ENCODE data around the gene KRT86.

The KRT86 gene

GRCh38 chr12:52243259-52243855 is 31.1 kb upstream of the KRT86 start:
- TF ChIP-seq CTCF (IDR thresholded peaks at IDR 0.05; ENCODE audit: low read depth, low read length): no peak
- TF ChIP-seq EZH2phosphoT487 (IDR thresholded peaks at IDR 0.05; ENCODE audit: low read depth): no peak
- Histone ChIP-seq H4K20me1 (ENCODE audit: insufficient read depth, low read length) (no peaks in the 10 kb centered on the region), H3K4me3 (ENCODE audit: low read length) (peak overlapping the region; percentile 75), H3K4me1 (ENCODE audit: low read length) (peaks cover 49% of the 10 kb centered on the region), H3K36me3 (replicated peaks; ENCODE audit: low read depth, low read length) (no peaks in the 10 kb centered on the region), H2AFZ (ENCODE audit: low read depth, low read length) (peak overlapping the region; percentile 57), H3K27me3 (ENCODE audit: low read depth, low read length) (no peaks in the 10 kb centered on the region), H3K27ac (ENCODE audit: low read length) (peak overlapping the region; percentile 81), H3K79me2 (ENCODE audit: low read length) (no peaks in the 10 kb centered on the region), H3K4me2 (ENCODE audit: low read length) (peak overlapping the region; percentile 89), H3K9ac (ENCODE audit: low read length) (peak overlapping the region; percentile 84), H3K9me3 (ENCODE audit: insufficient read depth, low read length) (no peaks in the 10 kb centered on the region)

- Histone ChIP-seq H3K79me2 (ENCODE audit: low read length) (no peaks in the 10 kb centered on the region), H2AFZ (ENCODE audit: low read depth, low read length) (peak overlapping the region; percentile 57), H4K20me1 (ENCODE audit: insufficient read depth, low read length) (no peaks in the 10 kb centered on the region), H3K4me3 (ENCODE audit: low read length) (peak overlapping the region; percentile 75), H3K4me1 (ENCODE audit: low read length) (peaks cover 55% of the 10 kb centered on the region), H3K9me3 (ENCODE audit: insufficient read depth, low read length) (no peaks in the 10 kb centered on the region), H3K4me2 (ENCODE audit: low read length) (peak overlapping the region; percentile 89), H3K36me3 (replicated peaks; ENCODE audit: low read depth, low read length) (no peaks in the 10 kb centered on the region), H3K27ac (ENCODE audit: low read length) (peak overlapping the region; percentile 81), H3K9ac (ENCODE audit: low read length) (peak overlapping the region; percentile 84), H3K27me3 (ENCODE audit: low read depth, low read length) (no peaks in the 10 kb centered on the region)
- TF ChIP-seq EZH2phosphoT487 (IDR thresholded peaks at IDR 0.05; ENCODE audit: low read depth) (no peak), CTCF (IDR thresholded peaks at IDR 0.05; ENCODE audit: low read depth, low read length) (peak; percentile 18; the same call in 1 of the 2 replicates)
Measured at GRCh38 chr12:52243856-52244614, 30.4 kb upstream of the KRT86 start.

GRCh38 chr12:52244615-52244994 is 29.8 kb upstream of the KRT86 start:
- Histone ChIP-seq H3K4me2 (ENCODE audit: low read length) (peak overlapping the region; percentile 89), H3K4me1 (ENCODE audit: low read length) (peaks cover 58% of the 10 kb centered on the region), H3K4me3 (ENCODE audit: low read length) (peak overlapping the region; percentile 75), H3K79me2 (ENCODE audit: low read length) (no peaks in the 10 kb centered on the region), H2AFZ (ENCODE audit: low read depth, low read length) (peak overlapping the region; percentile 57), H3K27ac (ENCODE audit: low read length) (peak overlapping the region; percentile 81), H4K20me1 (ENCODE audit: insufficient read depth, low read length) (no peaks in the 10 kb centered on the region), H3K36me3 (replicated peaks; ENCODE audit: low read depth, low read length) (no peaks in the 10 kb centered on the region), H3K9me3 (ENCODE audit: insufficient read depth, low read length) (no peaks in the 10 kb centered on the region), H3K9ac (ENCODE audit: low read length) (peak overlapping the region; percentile 84), H3K27me3 (ENCODE audit: low read depth, low read length) (no peaks in the 10 kb centered on the region)
- TF ChIP-seq EZH2phosphoT487 (IDR thresholded peaks at IDR 0.05; ENCODE audit: low read depth) (no peak), CTCF (IDR thresholded peaks at IDR 0.05; ENCODE audit: low read depth, low read length) (no peak; the same call in 1 of the 2 replicates)

- no peak overlapping the region for H2AFZ ChIP-seq (ENCODE audit: low read depth, low read length)
- TF ChIP-seq CTCF (IDR thresholded peaks at IDR 0.05; ENCODE audit: low read depth, low read length) (no peak), EZH2phosphoT487 (IDR thresholded peaks at IDR 0.05; ENCODE audit: low read depth) (no peak)
- H3K36me3 ChIP-seq (replicated peaks; ENCODE audit: low read depth, low read length): no peaks in the 10 kb centered on the region
- no peak overlapping the region; the same call in 1 of the 2 replicates for H3K9ac ChIP-seq (ENCODE audit: low read length)
- H3K4me1 ChIP-seq (ENCODE audit: low read length): peaks cover 58% of the 10 kb centered on the region
- H4K20me1 ChIP-seq (ENCODE audit: insufficient read depth, low read length): no peaks in the 10 kb centered on the region
- no peaks in the 10 kb centered on the region for H3K27me3 ChIP-seq (ENCODE audit: low read depth, low read length)
- H3K9me3 ChIP-seq (ENCODE audit: insufficient read depth, low read length): no peaks in the 10 kb centered on the region
- H3K27ac ChIP-seq (ENCODE audit: low read length): peak overlapping the region; percentile 81; the same call in 1 of the 2 replicates
- peak overlapping the region; percentile 75; the same call in 1 of the 2 replicates for H3K4me3 ChIP-seq (ENCODE audit: low read length)
- peak overlapping the region; percentile 89 for H3K4me2 ChIP-seq (ENCODE audit: low read length)
- no peaks in the 10 kb centered on the region for H3K79me2 ChIP-seq (ENCODE audit: low read length)
Measured at GRCh38 chr12:52245259-52245961, 29.0 kb upstream of the KRT86 start.

Measured in OCI-LY3 (cell line).